Suprapubic skin (tissue), 4 donors: ENCODE measurements around the gene CCNQ. TPM values are rescaled to one million over a fixed set of nuclear protein-coding genes. Genes with fewer than 3 reads are reported as not detected.
A peak's percentile ranks its signal among the peaks of the same experiment; 100 is the strongest.

Experiments
- DNase-seq, 2 donors: peaks; one replicate each; pipeline ENCODE4 v3.0.0-alpha.2; 2019; ENCODE audit warnings: low spot score in 2 of 2
- H3K27ac ChIP-seq: fragments of 200-600 bp; sonication (generic); one replicate; pipeline ENCODE4 v1.5.1; 2019
- H3K27me3 ChIP-seq: fragments of 200-600 bp; sonication (generic); one replicate; pipeline ENCODE4 v1.5.1; 2019
- H3K36me3 ChIP-seq: fragments of 200-600 bp; sonication (generic); one replicate; pipeline ENCODE4 v1.5.1; 2019
- H3K4me1 ChIP-seq: fragments of 200-600 bp; sonication (generic); one replicate; pipeline ENCODE4 v1.5.1; 2019
- H3K4me3 ChIP-seq: fragments of 200-600 bp; sonication (generic); one replicate; pipeline ENCODE4 v1.5.1; 2019; ENCODE audit warnings: mild to moderate bottlenecking
- H3K9me3 ChIP-seq: fragments of 200-600 bp; sonication (generic); one replicate; pipeline ENCODE4 v1.5.1; 2019
- CTCF ChIP-seq, 2 donors: fragments of 200-600 bp in 1 of 2; fragments of 450-650 bp in 1 of 2; sonication (generic) in 1 of 2; IDR thresholded peaks; one replicate each; pipeline ENCODE4 v1.5.1; 2016 to 2019; ENCODE audit warnings: antibody characterized with exemption in 2 of 2, mild to moderate bottlenecking in 1 of 2, moderate library complexity in 1 of 2
- EP300 ChIP-seq: sonication (generic); formaldehyde crosslinking; IDR thresholded peaks from one replicate; pipeline ENCODE4 v1.6.1; 2017; ENCODE audit warnings: antibody characterized with exemption
- POLR2A ChIP-seq, 2 donors: fragments of 450-650 bp; IDR thresholded peaks; one replicate each; pipeline ENCODE4 v1.6.1; 2017; ENCODE audit warnings: antibody characterized with exemption in 2 of 2, mild to moderate bottlenecking in 2 of 2, moderate library complexity in 2 of 2
- POLR2AphosphoS5 ChIP-seq, 3 donors: sonication (generic); formaldehyde crosslinking; IDR thresholded peaks; one replicate each; pipeline ENCODE4 v1.6.1; 2017; ENCODE audit warnings: antibody characterized with exemption in 3 of 3
- WGBS: methylation state at CpG from one replicate; pipeline ENCODE4 v1.1.5; 2018; 5-methylcytosine and 5-hydroxymethylcytosine counted together
- total RNA-seq, 4 donors: library from RNA; depleted of rRNA; stranded (reverse); fragments of >200 nt; gene quantifications; one replicate each; pipeline ENCODE4 v1.1.0, GENCODE V29; 2016

The CCNQ gene
- total RNA-seq, 4 donors from 2014 or later = 16.4 to 33.2 (median 29.3) TPM

GRCh38 chrX:153603131-153603656 lies 4.3 kb upstream of the CCNQ start:
- 86% methylated on average over 17 of the region's 17 CpGs for WGBS
- Histone ChIP-seq H3K4me1 (peaks cover 17% of the 10 kb centered on the region), H3K4me3 (no peak overlapping the region), H3K27me3 (no peaks in the 10 kb centered on the region), H3K36me3 (no peaks in the 10 kb centered on the region), H3K27ac (no peak overlapping the region), H3K9me3 (no peaks in the 10 kb centered on the region)
- TF ChIP-seq POLR2AphosphoS5 (IDR thresholded peaks at IDR 0.05) (no peak), POLR2A (IDR thresholded peaks at IDR 0.05) (no peak), CTCF (IDR thresholded peaks at IDR 0.05) (no peak), EP300 (no peak)
- DNase-seq = no peak

GRCh38 chrX:153602601-153603000 lies 3.7 kb upstream of the CCNQ start:
- H3K9me3 ChIP-seq = no peaks in the 10 kb centered on the region
- peaks cover 23% of the 10 kb centered on the region for H3K4me1 ChIP-seq
- DNase-seq = no peak
- 84% methylated on average over 3 of the region's 3 CpGs for WGBS
- TF ChIP-seq POLR2A (IDR thresholded peaks at IDR 0.05) (no peak), EP300 (no peak), CTCF (IDR thresholded peaks at IDR 0.05) (no peak), POLR2AphosphoS5 (IDR thresholded peaks at IDR 0.05) (no peak)
- H3K27ac ChIP-seq = no peak overlapping the region
- H3K36me3 ChIP-seq = no peaks in the 10 kb centered on the region
- H3K4me3 ChIP-seq = no peak overlapping the region
- H3K27me3 ChIP-seq = no peaks in the 10 kb centered on the region

DNA sequence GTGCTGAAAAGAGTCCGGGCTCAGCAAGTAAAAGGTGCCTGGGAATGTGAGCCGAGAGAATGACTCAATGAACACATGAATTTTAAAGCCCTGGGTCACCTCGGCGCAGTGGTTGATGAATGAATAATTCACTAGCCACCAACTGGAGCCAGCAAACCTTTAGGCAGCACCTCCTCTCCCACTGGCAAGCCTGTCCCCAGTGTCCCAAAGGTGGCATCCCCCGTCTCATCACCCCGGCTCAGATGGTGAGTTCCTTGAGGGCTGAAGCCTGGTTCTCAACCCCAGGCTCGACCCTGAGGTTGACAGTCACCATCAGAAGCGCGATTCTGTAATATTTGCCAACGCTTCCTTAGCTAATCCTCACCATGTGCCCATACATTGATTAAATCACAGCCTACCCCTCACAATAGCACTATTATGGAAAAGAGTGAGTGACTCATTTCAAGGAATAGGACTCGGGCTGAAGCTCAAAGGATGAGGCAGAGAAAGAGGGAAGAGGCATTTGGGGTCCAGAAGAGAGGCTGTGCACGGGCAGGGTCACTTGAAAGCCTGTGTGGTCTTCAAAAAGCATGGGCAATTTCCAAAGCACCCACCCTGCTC lies 2.7 kb upstream of the CCNQ start:
- Histone ChIP-seq H3K4me3 (no peak overlapping the region), H3K9me3 (no peaks in the 10 kb centered on the region), H3K36me3 (no peaks in the 10 kb centered on the region), H3K27me3 (no peaks in the 10 kb centered on the region), H3K4me1 (peaks cover 24% of the 10 kb centered on the region), H3K27ac (no peak overlapping the region)
- DNase-seq = no peak
- no peak for TF ChIP-seq EP300
- TF ChIP-seq POLR2A (IDR thresholded peaks at IDR 0.05) = no peak
- TF ChIP-seq CTCF (IDR thresholded peaks at IDR 0.05) = no peak
- WGBS = 82% methylated on average over 12 of the region's 12 CpGs

GRCh38 chrX:153600921-153601320 lies 2.0 kb upstream of the CCNQ start:
- Histone ChIP-seq H3K27me3 (no peaks in the 10 kb centered on the region), H3K4me1 (peaks cover 24% of the 10 kb centered on the region), H3K27ac (no peak overlapping the region), H3K36me3 (no peaks in the 10 kb centered on the region), H3K4me3 (no peak overlapping the region), H3K9me3 (no peaks in the 10 kb centered on the region)
- WGBS = 80% methylated on average over 1 of the region's 7 CpGs
- TF ChIP-seq EP300 (no peak), POLR2A (IDR thresholded peaks at IDR 0.05) (no peak), CTCF (IDR thresholded peaks at IDR 0.05) (no peak), POLR2AphosphoS5 (IDR thresholded peaks at IDR 0.05) (no peak)
- DNase-seq = no peak

GRCh38 chrX:153600032-153600373 lies 1.1 kb upstream of the CCNQ start:
- Histone ChIP-seq H3K9me3 (no peaks in the 10 kb centered on the region), H3K4me3 (peak overlapping the region; percentile 77), H3K4me1 (peaks cover 24% of the 10 kb centered on the region), H3K36me3 (no peaks in the 10 kb centered on the region), H3K27ac (no peak overlapping the region), H3K27me3 (no peaks in the 10 kb centered on the region)
- TF ChIP-seq EP300 (no peak), CTCF (IDR thresholded peaks at IDR 0.05) (no peak), POLR2A (IDR thresholded peaks at IDR 0.05) (no peak), POLR2AphosphoS5 (IDR thresholded peaks at IDR 0.05) (no peak)
- no peak for DNase-seq
- 52% methylated on average over 2 of the region's 2 CpGs for WGBS
